ENCODE results near the gene C20orf202.

- TF ChIP-seq CTCF (IDR thresholded peaks at IDR 0.05) (no peak), POLR2A (IDR thresholded peaks at IDR 0.05) (no peak)
These were observed 25.2 kb upstream of the C20orf202 start for GRCh38 chr20:1178103-1178502.

Data from lower leg skin (tissue), 3 donors.